AG09319 (cell line): ENCODE results near the gene CDH8.

Experiments used
- DNase-seq: peaks from one replicate; pipeline ENCODE4 v3.0.0-alpha.2; 2010; ENCODE audit warnings: low read depth; ENCODE audit errors: extremely low read depth
- CTCF ChIP-seq: IDR thresholded peaks from 2 replicates; pipeline ENCODE4 v1.5.1; 2011; ENCODE audit warnings: low read depth, mild to moderate bottlenecking, inconsistent platforms, low read length, moderate library complexity

CDH8 gene

GRCh38 chr16:62034231-62035114 lies 1.8 kb downstream of the CDH8 start:
- no peak for TF ChIP-seq CTCF
- no peak for DNase-seq

- no peak for TF ChIP-seq CTCF
- DNase-seq, result no peak
Observed at GRCh38 chr16:62033065-62033464, 3.2 kb downstream of the CDH8 start.

- no peak for DNase-seq
- no peak for TF ChIP-seq CTCF
Observed at GRCh38 chr16:62029947-62030346, 6.3 kb downstream of the CDH8 start.

- no peak for TF ChIP-seq CTCF
Observed at GRCh38 chr16:62022688-62023087, 13.6 kb downstream of the CDH8 start.

GRCh38 chr16:62021161-62021581 lies 15.1 kb downstream of the CDH8 start:
- no peak for TF ChIP-seq CTCF
- DNase-seq, result no peak

More at GRCh38 chr16:62022688-62023087, 13.6 kb downstream of the CDH8 start:
- DNase-seq, result no peak

- no peak for TF ChIP-seq CTCF
- DNase-seq, result no peak
Observed at GRCh38 chr16:62020681-62021080, 15.6 kb downstream of the CDH8 start.

GRCh38 chr16:62019851-62020250 lies 16.4 kb downstream of the CDH8 start:
- TF ChIP-seq CTCF, result no peak
- no peak for DNase-seq
